GOT3 (cell line): Measurements from ENCODE around the gene RADIL.

Experiments used
- DNase-seq: peaks from one replicate; lab custom pipeline; 2025; ENCODE audit warnings: mixed read lengths; lab: John Stamatoyannopoulos, UW

The RADIL gene

GRCh38 chr7:4831723-4832495 lies 51.6 kb downstream of the RADIL start:
- no peak for DNase-seq

GRCh38 chr7:4830176-4830575 lies 53.3 kb downstream of the RADIL start:
- no peak for DNase-seq

GRCh38 chr7:4828720-4829383 lies 54.7 kb downstream of the RADIL start:
- DNase-seq: no peak

- no peak for DNase-seq
These were observed 58.4 kb downstream of the RADIL start for GRCh38 chr7:4825081-4825480.

- no peak for DNase-seq
These were observed 59.3 kb downstream of the RADIL start for GRCh38 chr7:4824120-4824775.

GRCh38 chr7:4823441-4824119 lies 59.9 kb downstream of the RADIL start:
- DNase-seq: no peak

- DNase-seq: no peak
These were observed 60.8 kb downstream of the RADIL start for GRCh38 chr7:4822677-4823076.

GRCh38 chr7:4820967-4821471 lies 62.5 kb downstream of the RADIL start:
- DNase-seq: no peak

GRCh38 chr7:4820405-4820966 lies 63.0 kb downstream of the RADIL start:
- no peak for DNase-seq

- DNase-seq: no peak
These were observed 63.7 kb downstream of the RADIL start for GRCh38 chr7:4819560-4820404.

- no peak for DNase-seq
These were observed 65.3 kb downstream of the RADIL start for GRCh38 chr7:4818000-4818794.

- DNase-seq: no peak
These were observed 66.2 kb downstream of the RADIL start for GRCh38 chr7:4817178-4817901.

- no peak for DNase-seq
These were observed 67.0 kb downstream of the RADIL start for GRCh38 chr7:4816419-4817080.

GRCh38 chr7:4815609-4816418 lies 67.7 kb downstream of the RADIL start:
- no peak for DNase-seq

- DNase-seq: no peak
These were observed 68.4 kb downstream of the RADIL start for GRCh38 chr7:4815121-4815520.

- no peak for DNase-seq
These were observed 69.1 kb downstream of the RADIL start for GRCh38 chr7:4814433-4814832.

- DNase-seq: no peak
These were observed 73.8 kb downstream of the RADIL start for GRCh38 chr7:4809666-4810065.

GRCh38 chr7:4809091-4809591 lies 74.4 kb downstream of the RADIL start:
- no peak for DNase-seq
